RWPE2 (cell line): ENCODE results near the gene EXT2.

Experiments
- ATAC-seq: fragments of 200-7000 bp; cut with Tn5 transposase; 3 replicates; pipeline ENCODE4 v1.9.1; 2021; ENCODE audit warnings: low read depth
- DNase-seq: peaks from one replicate; pipeline ENCODE4 v3.0.0-alpha.2; 2020; ENCODE audit warnings: low spot score
- H3K27ac ChIP-seq: fragments of 450-650 bp; 2 replicates; pipeline ENCODE4 v1.5.1; 2017; ENCODE audit warnings: mild to moderate bottlenecking; ENCODE audit not compliant: poor library complexity, severe bottlenecking
- H3K27me3 ChIP-seq: fragments of 250-450 bp; sonication (Bioruptor Pico); 2 replicates; pipeline ENCODE4 v1.5.1; 2021; ENCODE audit warnings: mild to moderate bottlenecking, moderate library complexity; ENCODE audit not compliant: insufficient read depth, poor library complexity, severe bottlenecking
- H3K36me3 ChIP-seq: fragments of 250-450 bp; sonication (Bioruptor Pico); 2 replicates; pipeline ENCODE4 v1.5.1; 2020; ENCODE audit warnings: low read depth, mild to moderate bottlenecking, moderate library complexity
- H3K4me1 ChIP-seq: fragments of 250-450 bp; sonication (Bioruptor Pico); 2 replicates; pipeline ENCODE4 v1.5.1; 2021; ENCODE audit warnings: mild to moderate bottlenecking, moderate library complexity; ENCODE audit not compliant: insufficient read depth, poor library complexity, severe bottlenecking
- H3K4me3 ChIP-seq: fragments of 250-450 bp; sonication (Bioruptor Pico); 2 replicates; pipeline ENCODE4 v1.5.1; 2021; ENCODE audit warnings: mild to moderate bottlenecking, moderate library complexity; ENCODE audit not compliant: severe bottlenecking
- H3K9me3 ChIP-seq: fragments of 250-450 bp; sonication (Bioruptor Pico); 2 replicates; pipeline ENCODE4 v1.5.1; 2021; ENCODE audit warnings: mild to moderate bottlenecking, moderate library complexity; ENCODE audit not compliant: severe bottlenecking
- CTCF ChIP-seq: fragments of 450-650 bp; IDR thresholded peaks from one replicate; pipeline ENCODE4 v1.5.1; 2017; ENCODE audit warnings: mild to moderate bottlenecking, moderate library complexity; ENCODE audit not compliant: poor library complexity, severe bottlenecking

The EXT2 gene

GRCh38 chr11:44113018-44113417 is 17.5 kb downstream of the EXT2 start:
- H3K36me3 ChIP-seq, result peaks cover 81% of the 10 kb centered on the region
- no peak for TF ChIP-seq CTCF
- no peak for DNase-seq
- no peak overlapping the region for H3K4me3 ChIP-seq
- H3K4me1 ChIP-seq, result no peaks in the 10 kb centered on the region
- no peaks in the 10 kb centered on the region for H3K27me3 ChIP-seq
- H3K27ac ChIP-seq, result no peak overlapping the region
- H3K9me3 ChIP-seq, result no peaks in the 10 kb centered on the region
- no peak for ATAC-seq

- peaks cover 84% of the 10 kb centered on the region for H3K36me3 ChIP-seq
- TF ChIP-seq CTCF, result no peak
Observed at GRCh38 chr11:44113572-44113971, 18.1 kb downstream of the EXT2 start.

GRCh38 chr11:44116234-44116830 is 20.9 kb downstream of the EXT2 start:
- no peaks in the 10 kb centered on the region for H3K4me1 ChIP-seq
- no peak for ATAC-seq
- no peak for TF ChIP-seq CTCF
- H3K36me3 ChIP-seq, result peaks cover 76% of the 10 kb centered on the region
- no peak overlapping the region for H3K27ac ChIP-seq
- no peaks in the 10 kb centered on the region for H3K27me3 ChIP-seq
- DNase-seq, result no peak
- H3K4me3 ChIP-seq, result no peak overlapping the region
- no peaks in the 10 kb centered on the region for H3K9me3 ChIP-seq

More at GRCh38 chr11:44113572-44113971, 18.1 kb downstream of the EXT2 start:
- Histone ChIP-seq H3K4me1 (no peaks in the 10 kb centered on the region), H3K27me3 (no peaks in the 10 kb centered on the region), H3K27ac (no peak overlapping the region), H3K4me3 (no peak overlapping the region), H3K9me3 (no peaks in the 10 kb centered on the region)
- DNase-seq (no peak), ATAC-seq (no peak)

GRCh38 chr11:44120169-44120568 is 24.7 kb downstream of the EXT2 start:
- Histone ChIP-seq H3K36me3 (peaks cover 67% of the 10 kb centered on the region), H3K4me3 (no peak overlapping the region), H3K9me3 (no peaks in the 10 kb centered on the region), H3K27ac (no peak overlapping the region), H3K27me3 (no peaks in the 10 kb centered on the region), H3K4me1 (no peaks in the 10 kb centered on the region)
- DNase-seq (no peak), ATAC-seq (0 out of 3 replicates have a peak, but pooled peaks have one; percentile 45)
- TF ChIP-seq CTCF, result peak; percentile 55

GRCh38 chr11:44125598-44125997 is 30.1 kb downstream of the EXT2 start:
- H3K4me1 ChIP-seq, result no peaks in the 10 kb centered on the region
- H3K36me3 ChIP-seq, result peaks cover 57% of the 10 kb centered on the region
- H3K27ac ChIP-seq, result no peak overlapping the region
- DNase-seq (no peak), ATAC-seq (no peak)
- no peak for TF ChIP-seq CTCF
- no peak overlapping the region for H3K4me3 ChIP-seq
- no peaks in the 10 kb centered on the region for H3K27me3 ChIP-seq
- H3K9me3 ChIP-seq, result no peaks in the 10 kb centered on the region
